ENCODE measurements around the gene GBX2. TPM values are rescaled to one million over a fixed set of nuclear protein-coding genes. Genes with fewer than 3 reads are reported as not detected.

GBX2 gene
- total RNA-seq, 1 donor = not detected

DNA sequence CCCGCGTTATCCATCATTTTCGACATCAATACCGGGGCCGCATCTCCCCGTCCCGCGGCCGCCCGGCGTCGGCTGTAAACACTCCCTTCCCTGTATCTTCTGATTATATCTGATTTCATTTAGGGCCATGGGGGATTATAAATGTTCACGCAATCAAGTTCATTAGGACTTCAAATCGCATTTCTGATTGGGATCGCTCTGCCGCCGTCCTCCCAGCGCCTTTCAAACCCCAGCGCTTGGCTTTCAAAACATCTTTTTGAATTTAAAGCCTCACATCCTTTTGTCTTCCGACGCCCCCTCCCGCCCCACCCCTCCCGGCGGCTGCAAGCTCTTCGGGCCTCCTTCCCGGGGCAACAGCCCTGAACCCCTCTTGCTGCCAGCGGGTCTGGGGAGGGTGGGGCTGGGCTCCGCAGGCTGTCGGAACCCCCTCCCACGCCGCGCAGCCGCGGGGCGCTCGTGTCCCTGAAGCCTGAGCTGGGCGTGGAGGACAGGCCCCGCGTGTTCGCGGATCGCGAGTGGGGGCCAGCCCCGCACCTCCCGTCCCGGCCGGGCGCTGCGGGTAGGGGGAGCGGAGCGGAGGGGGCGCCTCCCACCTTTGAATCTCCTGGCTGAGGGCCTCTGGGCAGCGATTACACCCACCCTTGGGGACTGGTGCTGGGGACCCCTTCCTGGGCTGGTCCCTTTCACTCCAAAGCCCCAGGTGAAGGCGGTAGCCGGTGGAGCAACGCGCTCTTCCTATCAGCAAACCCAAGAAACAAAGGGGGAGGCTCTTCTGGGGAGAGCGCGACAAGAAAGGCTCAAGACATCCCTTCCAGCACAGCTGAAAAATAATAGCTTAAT is 11.3 kb upstream of the GBX2 start:
- Histone ChIP-seq H3K4me3 (ENCODE audit: insufficient read depth, low read length) (peak overlapping the region; percentile 59), H2AFZ (ENCODE audit: low read length) (peak overlapping the region; percentile 69), H3K27me3 (ENCODE audit: insufficient read depth, low read length) (peaks cover 13% of the 10 kb centered on the region), H3K9me3 (ENCODE audit: low read depth, low read length) (no peaks in the 10 kb centered on the region), H3K79me2 (ENCODE audit: insufficient read depth, low read length) (no peaks in the 10 kb centered on the region), H3K4me1 (ENCODE audit: insufficient read depth, low read length) (peaks cover 17% of the 10 kb centered on the region), H3K4me2 (ENCODE audit: insufficient read depth, low read length) (peak overlapping the region; percentile 85), H3K27ac (ENCODE audit: low read depth, low read length) (no peak overlapping the region), H3K36me3 (ENCODE audit: insufficient read depth, low read length) (no peaks in the 10 kb centered on the region), H4K20me1 (ENCODE audit: insufficient read depth, low read length) (no peaks in the 10 kb centered on the region)
- peak; percentile 85 for DNase-seq (ENCODE audit: insufficient read length, low spot score, missing footprints)
- TF ChIP-seq CTCF (IDR thresholded peaks at IDR 0.05; ENCODE audit: extremely low read depth, low read depth, low read length) = no peak

- Histone ChIP-seq H3K36me3 (ENCODE audit: insufficient read depth, low read length) (no peaks in the 10 kb centered on the region), H3K4me3 (ENCODE audit: insufficient read depth, low read length) (peak overlapping the region; percentile 59), H2AFZ (ENCODE audit: low read length) (peak overlapping the region; percentile 69), H4K20me1 (ENCODE audit: insufficient read depth, low read length) (no peaks in the 10 kb centered on the region), H3K27me3 (ENCODE audit: insufficient read depth, low read length) (peaks cover 19% of the 10 kb centered on the region), H3K27ac (ENCODE audit: low read depth, low read length) (no peak overlapping the region), H3K4me2 (ENCODE audit: insufficient read depth, low read length) (peak overlapping the region; percentile 85), H3K4me1 (ENCODE audit: insufficient read depth, low read length) (peaks cover 17% of the 10 kb centered on the region), H3K79me2 (ENCODE audit: insufficient read depth, low read length) (no peaks in the 10 kb centered on the region), H3K9me3 (ENCODE audit: low read depth, low read length) (no peaks in the 10 kb centered on the region)
- no peak for TF ChIP-seq CTCF (IDR thresholded peaks at IDR 0.05; ENCODE audit: extremely low read depth, low read depth, low read length)
- peak; percentile 48 for DNase-seq (ENCODE audit: insufficient read length, low spot score, missing footprints)
Measured at GRCh38 chr2:236178890-236179235, 10.7 kb upstream of the GBX2 start.

GRCh38 chr2:236177967-236178889 is 10.0 kb upstream of the GBX2 start:
- TF ChIP-seq CTCF (IDR thresholded peaks at IDR 0.05; ENCODE audit: extremely low read depth, low read depth, low read length) = peak; percentile 60
- peak overlapping the region; percentile 59 for H3K4me3 ChIP-seq (ENCODE audit: insufficient read depth, low read length)
- H3K4me1 ChIP-seq (ENCODE audit: insufficient read depth, low read length) = peaks cover 17% of the 10 kb centered on the region
- H3K27me3 ChIP-seq (ENCODE audit: insufficient read depth, low read length) = peaks cover 25% of the 10 kb centered on the region
- no peaks in the 10 kb centered on the region for H3K9me3 ChIP-seq (ENCODE audit: low read depth, low read length)
- DNase-seq (ENCODE audit: insufficient read length, low spot score, missing footprints) = peak; percentile 99
- peak overlapping the region; percentile 69 for H2AFZ ChIP-seq (ENCODE audit: low read length)
- H3K27ac ChIP-seq (ENCODE audit: low read depth, low read length) = no peak overlapping the region
- no peaks in the 10 kb centered on the region for H3K36me3 ChIP-seq (ENCODE audit: insufficient read depth, low read length)
- no peaks in the 10 kb centered on the region for H3K79me2 ChIP-seq (ENCODE audit: insufficient read depth, low read length)
- H3K4me2 ChIP-seq (ENCODE audit: insufficient read depth, low read length) = peak overlapping the region; percentile 85
- H4K20me1 ChIP-seq (ENCODE audit: insufficient read depth, low read length) = no peaks in the 10 kb centered on the region

- Histone ChIP-seq H4K20me1 (ENCODE audit: insufficient read depth, low read length) (no peaks in the 10 kb centered on the region), H3K79me2 (ENCODE audit: insufficient read depth, low read length) (no peaks in the 10 kb centered on the region), H3K4me2 (ENCODE audit: insufficient read depth, low read length) (peak overlapping the region; percentile 85), H3K27me3 (ENCODE audit: insufficient read depth, low read length) (peaks cover 31% of the 10 kb centered on the region), H3K4me1 (ENCODE audit: insufficient read depth, low read length) (peaks cover 17% of the 10 kb centered on the region), H3K4me3 (ENCODE audit: insufficient read depth, low read length) (peak overlapping the region; percentile 59), H3K27ac (ENCODE audit: low read depth, low read length) (no peak overlapping the region), H3K9me3 (ENCODE audit: low read depth, low read length) (no peaks in the 10 kb centered on the region), H2AFZ (ENCODE audit: low read length) (no peak overlapping the region), H3K36me3 (ENCODE audit: insufficient read depth, low read length) (no peaks in the 10 kb centered on the region)
- peak; percentile 15 for TF ChIP-seq CTCF (IDR thresholded peaks at IDR 0.05; ENCODE audit: extremely low read depth, low read depth, low read length)
- peak; percentile 86 for DNase-seq (ENCODE audit: insufficient read length, low spot score, missing footprints)
Measured at GRCh38 chr2:236177604-236177966, 9.4 kb upstream of the GBX2 start.

Data from osteoblast (primary cell).